Fibroblast of the aortic adventitia (primary cell): ENCODE results near the gene CCHCR1. TPM values are rescaled to one million over a fixed set of nuclear protein-coding genes. Genes with fewer than 3 reads are reported as not detected.

Experiments
- DNase-seq: peaks from one replicate; pipeline ENCODE4 v3.0.0-alpha.2; 2010; ENCODE audit warnings: low read depth
- H3K4me3 ChIP-seq: 2 replicates; pipeline ENCODE4 v1.5.1; 2011; ENCODE audit warnings: low read depth, mild to moderate bottlenecking, control low read depth, low read length, moderate library complexity
- CTCF ChIP-seq: IDR thresholded peaks from 2 replicates; pipeline ENCODE4 v1.5.1; 2011; ENCODE audit warnings: mild to moderate bottlenecking, low read length, control low read depth, inconsistent platforms; ENCODE audit not compliant: insufficient read depth
- total RNA-seq: library from RNA; depleted of rRNA; stranded (reverse); fragments of >200 nt; gene quantifications from 2 replicates; pipeline ENCODE4 v1.2.3, GENCODE V29; 2012; ENCODE audit warnings: low replicate concordance

The CCHCR1 gene
- total RNA-seq, 1 donor = 21.1 TPM

GRCh38 chr6:31156641-31157040, 961 bp downstream of the CCHCR1 start:
- TF ChIP-seq CTCF = no peak
- no peak for DNase-seq
- H3K4me3 ChIP-seq = no peak overlapping the region

GRCh38 chr6:31154436-31154835, 3.2 kb downstream of the CCHCR1 start:
- TF ChIP-seq CTCF = no peak
- DNase-seq = no peak
- H3K4me3 ChIP-seq = no peak overlapping the region

GRCh38 chr6:31152781-31153180, 4.8 kb downstream of the CCHCR1 start:
- H3K4me3 ChIP-seq = no peak overlapping the region
- no peak for DNase-seq
- TF ChIP-seq CTCF = no peak

GRCh38 chr6:31149827-31150447, 7.7 kb downstream of the CCHCR1 start:
- no peak overlapping the region for H3K4me3 ChIP-seq
- DNase-seq = no peak
- no peak for TF ChIP-seq CTCF

- no peak overlapping the region for H3K4me3 ChIP-seq
- no peak for TF ChIP-seq CTCF
- DNase-seq = no peak
These were observed 12.2 kb downstream of the CCHCR1 start for GRCh38 chr6:31145386-31145785.

- DNase-seq = no peak
- H3K4me3 ChIP-seq = no peak overlapping the region
- TF ChIP-seq CTCF = no peak
These were observed 12.6 kb downstream of the CCHCR1 start for GRCh38 chr6:31144970-31145340.
